SK-N-MC (cell line): Measurements from ENCODE around the gene SMIM11.

ENCODE experiments used
- EZH2 ChIP-seq: fragments of 200-600 bp; sonication (generic); IDR thresholded peaks from one replicate; pipeline ENCODE4 v1.6.1; 2017; ENCODE audit warnings: antibody characterized with exemption
- FOXP2 ChIP-seq: optimal IDR thresholded peaks from 2 replicates; pipeline ENCODE3; 2011; ENCODE audit warnings: mild to moderate bottlenecking, moderate library complexity; ENCODE audit not compliant: insufficient read depth; ENCODE audit errors: extremely low read length, control extremely low read depth
- POLR2AphosphoS5 ChIP-seq: IDR thresholded peaks from 2 replicates; pipeline ENCODE4 v1.6.1; 2012; ENCODE audit warnings: mild to moderate bottlenecking, low read depth, low read length, borderline replicate concordance

- TF ChIP-seq POLR2AphosphoS5: no peak
- TF ChIP-seq EZH2: no peak
- TF ChIP-seq FOXP2: no peak
These were observed 23.5 kb upstream of the SMIM11 start for GRCh38 chr21:34351786-34352241.
